ENCODE data around the gene PI4K2B. TPM values are rescaled to one million over a fixed set of nuclear protein-coding genes. Genes with fewer than 3 reads are reported as not detected.
"Not testable (repeated sequence)": the region's sequence is repeated elsewhere in the genome, so short reads cannot be mapped to it uniquely, and the experiment has no call there.

Gene PI4K2B
- total and polyA plus RNA-seq, 4 donors, result 12.3 to 34.7 (median 19.4) TPM

DNA sequence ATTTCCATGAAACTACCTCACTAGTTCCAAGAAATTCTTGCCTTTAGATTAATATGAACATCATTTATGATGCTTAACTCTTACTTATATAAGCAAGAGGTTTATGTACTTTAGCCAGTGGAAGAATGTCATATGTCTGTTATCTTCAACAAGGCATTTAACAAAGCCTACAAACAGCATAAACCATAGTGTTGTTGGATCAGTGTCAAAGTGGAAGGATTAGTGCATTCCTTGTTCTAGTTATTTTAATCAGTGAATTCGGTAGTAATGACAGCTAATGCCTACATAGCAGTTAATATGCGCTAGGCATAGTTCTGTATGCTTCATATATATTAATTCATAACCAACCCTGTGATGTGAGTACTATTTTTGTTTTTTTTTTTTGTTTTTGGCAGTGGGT is 3.1 kb downstream of the PI4K2B start:
- Histone ChIP-seq H3K27me3 (ENCODE audit: control insufficient read depth in 4 of 4, insufficient read depth in 4 of 4, low read length in 3 of 4) (no peaks in the 10 kb centered on the region), H3K4me1 (ENCODE audit: control insufficient read depth in 4 of 4, insufficient read depth in 4 of 4, low read length in 3 of 4) (peaks cover 6 to 21% (median 13%) of the 10 kb centered on the region in 4 donors), H3K27ac (ENCODE audit: low read depth in 1 of 2, low read length in 2 of 2) (no peak overlapping the region), H3K36me3 (ENCODE audit: control insufficient read depth in 4 of 4, insufficient read depth in 3 of 4, low read depth in 1 of 4, low read length in 3 of 4) (no peaks in the 10 kb centered on the region), H3K4me3 (ENCODE audit: low read depth in 1 of 3, low read length in 3 of 3) (no peak overlapping the region), H3K9me3 (ENCODE audit: control insufficient read depth in 4 of 4, low read length in 3 of 4) (no peaks in the 10 kb centered on the region), H3K9ac (ENCODE audit: low read depth in 1 of 2, low read length in 2 of 2) (no peak overlapping the region)
- no peak for TF ChIP-seq EGR1 (IDR thresholded peaks at IDR 0.05; ENCODE audit: low read depth in 2 of 2)
- no peak for TF ChIP-seq RXRA (IDR thresholded peaks at IDR 0.05)
- TF ChIP-seq FOXA2 (IDR thresholded peaks at IDR 0.05), result no peak
- TF ChIP-seq, protein P1, sequence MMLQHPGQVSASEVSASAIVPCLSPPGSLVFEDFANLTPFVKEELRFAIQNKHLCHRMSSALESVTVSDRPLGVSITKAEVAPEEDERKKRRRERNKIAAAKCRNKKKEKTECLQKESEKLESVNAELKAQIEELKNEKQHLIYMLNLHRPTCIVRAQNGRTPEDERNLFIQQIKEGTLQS (IDR thresholded peaks at IDR 0.05), result no peak
- TF ChIP-seq YY1 (IDR thresholded peaks at IDR 0.05), result no peak
- TF ChIP-seq TAF1 (conservative IDR thresholded peaks at IDR 0.05), result no peak
- no peak for TF ChIP-seq HNF4A (conservative IDR thresholded peaks at IDR 0.05)
- no peak for TF ChIP-seq FOXA1 (IDR thresholded peaks at IDR 0.05)
- DNase-seq (ENCODE audit: low spot score), result no peak
- 93% methylated on average over 2 of the region's 2 CpGs for WGBS

DNA sequence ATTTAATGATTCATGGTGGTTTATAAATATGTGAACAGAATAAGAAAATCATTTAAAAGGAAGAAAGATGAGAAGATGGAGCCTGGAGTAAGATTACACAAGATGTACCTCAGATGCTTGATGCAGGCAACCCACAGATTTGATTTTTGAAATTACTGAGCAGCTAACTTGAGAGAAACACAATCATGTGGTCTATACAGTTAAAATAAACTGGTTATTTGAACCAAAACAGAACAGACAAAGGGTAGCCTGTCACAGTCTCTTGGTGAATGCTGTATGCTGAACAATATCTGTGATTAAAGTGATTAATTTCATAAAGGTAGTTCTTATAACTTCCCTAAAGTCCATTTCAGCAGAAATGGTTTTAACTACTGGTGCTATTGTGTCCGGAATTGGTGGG is 4.2 kb downstream of the PI4K2B start:
- H3K9ac ChIP-seq (ENCODE audit: low read depth in 1 of 2, low read length in 2 of 2), result no peak overlapping the region
- no peak overlapping the region for H3K4me3 ChIP-seq (ENCODE audit: low read depth in 1 of 3, low read length in 3 of 3)
- H3K4me1 ChIP-seq (ENCODE audit: control insufficient read depth in 4 of 4, insufficient read depth in 4 of 4, low read length in 3 of 4), result peaks cover 6 to 21% (median 13%) of the 10 kb centered on the region in 4 donors
- no peaks in the 10 kb centered on the region for H3K36me3 ChIP-seq (ENCODE audit: control insufficient read depth in 4 of 4, insufficient read depth in 3 of 4, low read depth in 1 of 4, low read length in 3 of 4)
- H3K9me3 ChIP-seq (ENCODE audit: control insufficient read depth in 4 of 4, low read length in 3 of 4), result no peaks in the 10 kb centered on the region
- H3K27ac ChIP-seq (ENCODE audit: low read depth in 1 of 2, low read length in 2 of 2), result no peak overlapping the region
- DNase-seq (ENCODE audit: low spot score), result no peak
- TF ChIP-seq HNF4A (conservative IDR thresholded peaks at IDR 0.05), result no peak
- TF ChIP-seq, protein P1 (IDR thresholded peaks at IDR 0.05), result no peak
- no peak for TF ChIP-seq RAD21 (IDR thresholded peaks at IDR 0.05)
- TF ChIP-seq, protein P2, sequence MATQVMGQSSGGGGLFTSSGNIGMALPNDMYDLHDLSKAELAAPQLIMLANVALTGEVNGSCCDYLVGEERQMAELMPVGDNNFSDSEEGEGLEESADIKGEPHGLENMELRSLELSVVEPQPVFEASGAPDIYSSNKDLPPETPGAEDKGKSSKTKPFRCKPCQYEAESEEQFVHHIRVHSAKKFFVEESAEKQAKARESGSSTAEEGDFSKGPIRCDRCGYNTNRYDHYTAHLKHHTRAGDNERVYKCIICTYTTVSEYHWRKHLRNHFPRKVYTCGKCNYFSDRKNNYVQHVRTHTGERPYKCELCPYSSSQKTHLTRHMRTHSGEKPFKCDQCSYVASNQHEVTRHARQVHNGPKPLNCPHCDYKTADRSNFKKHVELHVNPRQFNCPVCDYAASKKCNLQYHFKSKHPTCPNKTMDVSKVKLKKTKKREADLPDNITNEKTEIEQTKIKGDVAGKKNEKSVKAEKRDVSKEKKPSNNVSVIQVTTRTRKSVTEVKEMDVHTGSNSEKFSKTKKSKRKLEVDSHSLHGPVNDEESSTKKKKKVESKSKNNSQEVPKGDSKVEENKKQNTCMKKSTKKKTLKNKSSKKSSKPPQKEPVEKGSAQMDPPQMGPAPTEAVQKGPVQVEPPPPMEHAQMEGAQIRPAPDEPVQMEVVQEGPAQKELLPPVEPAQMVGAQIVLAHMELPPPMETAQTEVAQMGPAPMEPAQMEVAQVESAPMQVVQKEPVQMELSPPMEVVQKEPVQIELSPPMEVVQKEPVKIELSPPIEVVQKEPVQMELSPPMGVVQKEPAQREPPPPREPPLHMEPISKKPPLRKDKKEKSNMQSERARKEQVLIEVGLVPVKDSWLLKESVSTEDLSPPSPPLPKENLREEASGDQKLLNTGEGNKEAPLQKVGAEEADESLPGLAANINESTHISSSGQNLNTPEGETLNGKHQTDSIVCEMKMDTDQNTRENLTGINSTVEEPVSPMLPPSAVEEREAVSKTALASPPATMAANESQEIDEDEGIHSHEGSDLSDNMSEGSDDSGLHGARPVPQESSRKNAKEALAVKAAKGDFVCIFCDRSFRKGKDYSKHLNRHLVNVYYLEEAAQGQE (IDR thresholded peaks at IDR 0.05), result no peak
- TF ChIP-seq RXRA (IDR thresholded peaks at IDR 0.05), result no peak
- TF ChIP-seq GABPA (IDR thresholded peaks at IDR 0.05 in 1 of 2, conservative IDR thresholded peaks at IDR 0.05 in 1 of 2), result no peak
- no peak for TF ChIP-seq TAF1 (conservative IDR thresholded peaks at IDR 0.05)
- TF ChIP-seq, protein P3, sequence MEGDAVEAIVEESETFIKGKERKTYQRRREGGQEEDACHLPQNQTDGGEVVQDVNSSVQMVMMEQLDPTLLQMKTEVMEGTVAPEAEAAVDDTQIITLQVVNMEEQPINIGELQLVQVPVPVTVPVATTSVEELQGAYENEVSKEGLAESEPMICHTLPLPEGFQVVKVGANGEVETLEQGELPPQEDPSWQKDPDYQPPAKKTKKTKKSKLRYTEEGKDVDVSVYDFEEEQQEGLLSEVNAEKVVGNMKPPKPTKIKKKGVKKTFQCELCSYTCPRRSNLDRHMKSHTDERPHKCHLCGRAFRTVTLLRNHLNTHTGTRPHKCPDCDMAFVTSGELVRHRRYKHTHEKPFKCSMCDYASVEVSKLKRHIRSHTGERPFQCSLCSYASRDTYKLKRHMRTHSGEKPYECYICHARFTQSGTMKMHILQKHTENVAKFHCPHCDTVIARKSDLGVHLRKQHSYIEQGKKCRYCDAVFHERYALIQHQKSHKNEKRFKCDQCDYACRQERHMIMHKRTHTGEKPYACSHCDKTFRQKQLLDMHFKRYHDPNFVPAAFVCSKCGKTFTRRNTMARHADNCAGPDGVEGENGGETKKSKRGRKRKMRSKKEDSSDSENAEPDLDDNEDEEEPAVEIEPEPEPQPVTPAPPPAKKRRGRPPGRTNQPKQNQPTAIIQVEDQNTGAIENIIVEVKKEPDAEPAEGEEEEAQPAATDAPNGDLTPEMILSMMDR (IDR thresholded peaks at IDR 0.05; ENCODE audit: low read depth, low read length, missing input control), result no peak
- TF ChIP-seq HNF4G (IDR thresholded peaks at IDR 0.05), result no peak
- 97% methylated on average over 1 of the region's 1 CpG for WGBS
- no peaks in the 10 kb centered on the region for H3K27me3 ChIP-seq (ENCODE audit: control insufficient read depth in 4 of 4, insufficient read depth in 4 of 4, low read length in 3 of 4)

DNA sequence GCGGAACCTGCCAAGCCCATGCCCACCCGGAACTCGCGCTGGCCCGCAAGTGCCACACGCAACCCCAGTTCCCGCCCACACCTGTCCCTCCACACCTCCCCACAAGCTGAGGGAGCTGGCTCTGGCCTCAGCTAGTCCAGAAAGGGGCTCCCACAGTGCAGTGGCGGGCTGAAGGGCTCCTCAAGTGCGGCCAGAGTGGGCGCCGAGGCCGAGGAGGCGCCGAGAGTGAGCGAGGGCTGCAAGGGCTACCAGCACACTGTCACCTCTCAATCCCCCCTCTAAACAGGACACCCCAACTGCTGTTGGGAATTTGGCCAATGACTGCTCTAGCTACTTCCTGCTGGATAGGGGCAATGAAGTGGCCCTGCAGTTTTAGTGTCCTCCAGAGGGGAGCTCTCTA is 5.7 kb downstream of the PI4K2B start:
- H3K36me3 ChIP-seq (ENCODE audit: control insufficient read depth in 4 of 4, insufficient read depth in 3 of 4, low read depth in 1 of 4, low read length in 3 of 4); H3K9me3 ChIP-seq (ENCODE audit: control insufficient read depth in 4 of 4, low read length in 3 of 4); DNase-seq (ENCODE audit: low spot score); H3K27ac ChIP-seq (ENCODE audit: low read depth in 1 of 2, low read length in 2 of 2); H3K9ac ChIP-seq (ENCODE audit: low read depth in 1 of 2, low read length in 2 of 2); H3K27me3 ChIP-seq (ENCODE audit: control insufficient read depth in 4 of 4, insufficient read depth in 4 of 4, low read length in 3 of 4); H3K4me3 ChIP-seq (ENCODE audit: low read depth in 1 of 3, low read length in 3 of 3): not testable (repeated sequence)
- peaks cover 5 to 17% (median 9%) of the 10 kb centered on the region in 4 donors for H3K4me1 ChIP-seq (ENCODE audit: control insufficient read depth in 4 of 4, insufficient read depth in 4 of 4, low read length in 3 of 4)
- 98% methylated on average over 15 of the region's 15 CpGs for WGBS

DNA sequence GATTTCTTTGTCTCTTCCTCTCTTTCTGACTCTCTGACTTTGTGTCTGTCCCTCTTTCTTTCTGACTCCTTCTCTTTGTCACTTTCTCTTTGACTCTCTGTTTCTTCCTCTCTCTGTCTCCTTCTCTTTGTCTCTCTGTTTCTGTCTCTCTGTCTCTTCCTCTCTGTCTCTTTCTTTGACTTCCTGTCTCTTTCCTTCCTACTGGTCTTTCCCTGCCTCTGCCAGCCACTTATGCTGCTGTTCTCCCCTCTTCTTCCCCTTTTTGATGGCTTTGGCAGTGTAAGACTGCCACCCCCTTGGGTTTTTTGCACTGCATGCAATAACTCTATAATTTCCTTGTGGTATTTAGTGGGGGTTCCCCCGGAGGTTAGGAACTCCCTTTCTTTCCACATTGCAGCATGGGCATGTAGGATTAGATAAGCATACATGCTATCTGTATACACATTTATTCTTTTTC is 6.9 kb downstream of the PI4K2B start:
- 78% methylated on average over 1 of the region's 1 CpG for WGBS
- DNase-seq (ENCODE audit: low spot score); H3K9me3 ChIP-seq (ENCODE audit: control insufficient read depth in 4 of 4, low read length in 3 of 4); H3K27ac ChIP-seq (ENCODE audit: low read depth in 1 of 2, low read length in 2 of 2); H3K36me3 ChIP-seq (ENCODE audit: control insufficient read depth in 4 of 4, insufficient read depth in 3 of 4, low read depth in 1 of 4, low read length in 3 of 4); H3K4me3 ChIP-seq (ENCODE audit: low read depth in 1 of 3, low read length in 3 of 3); H3K9ac ChIP-seq (ENCODE audit: low read depth in 1 of 2, low read length in 2 of 2); H3K27me3 ChIP-seq (ENCODE audit: control insufficient read depth in 4 of 4, insufficient read depth in 4 of 4, low read length in 3 of 4): not testable (repeated sequence)
- H3K4me1 ChIP-seq (ENCODE audit: control insufficient read depth in 4 of 4, insufficient read depth in 4 of 4, low read length in 3 of 4), result peaks cover 5 to 11% (median 8%) of the 10 kb centered on the region in 4 donors

DNA sequence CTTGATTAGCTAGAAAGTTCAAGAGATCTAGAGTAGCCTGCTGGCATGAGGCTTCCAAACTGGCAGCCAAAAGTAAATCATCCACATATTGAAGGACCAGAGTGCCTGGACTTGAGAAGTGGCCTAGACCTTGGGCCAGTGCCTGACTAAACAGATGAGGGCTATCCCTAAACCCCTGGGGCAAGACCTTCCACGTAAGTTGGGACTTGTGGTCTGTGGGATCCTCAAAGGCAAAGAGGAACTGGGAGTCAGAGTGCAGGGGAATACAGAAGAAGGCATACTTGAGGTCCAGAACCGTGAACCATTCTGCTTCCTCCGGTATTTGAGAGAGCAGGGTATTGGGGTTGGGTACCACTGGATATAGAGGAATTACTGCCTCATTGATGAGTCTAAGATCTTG is 8.4 kb downstream of the PI4K2B start:
- not testable (repeated sequence) for H3K27me3 ChIP-seq (ENCODE audit: control insufficient read depth in 4 of 4, insufficient read depth in 4 of 4, low read length in 3 of 4); DNase-seq (ENCODE audit: low spot score); H3K4me3 ChIP-seq (ENCODE audit: low read depth in 1 of 3, low read length in 3 of 3); H3K9me3 ChIP-seq (ENCODE audit: control insufficient read depth in 4 of 4, low read length in 3 of 4); H3K4me1 ChIP-seq (ENCODE audit: control insufficient read depth in 4 of 4, insufficient read depth in 4 of 4, low read length in 3 of 4); H3K36me3 ChIP-seq (ENCODE audit: control insufficient read depth in 4 of 4, insufficient read depth in 3 of 4, low read depth in 1 of 4, low read length in 3 of 4); H3K9ac ChIP-seq (ENCODE audit: low read depth in 1 of 2, low read length in 2 of 2); H3K27ac ChIP-seq (ENCODE audit: low read depth in 1 of 2, low read length in 2 of 2)
- whole genome bisulfite sequencing, result 85% methylated on average over 3 of the region's 3 CpGs

Data from liver (tissue), 9 donors.